ENCODE results near the gene ESYT1. TPM values are rescaled to one million over a fixed set of nuclear protein-coding genes. Genes with fewer than 3 reads are reported as not detected.
A peak's percentile ranks its signal among the peaks of the same experiment; 100 is the strongest.

ESYT1 gene
- total and polyA plus RNA-seq, 10 of the 15 experiments (the other 5 are each of a cell fraction or from before 2014, with no cell fraction given): 47.5 to 120 (median 87.1) TPM

DNA sequence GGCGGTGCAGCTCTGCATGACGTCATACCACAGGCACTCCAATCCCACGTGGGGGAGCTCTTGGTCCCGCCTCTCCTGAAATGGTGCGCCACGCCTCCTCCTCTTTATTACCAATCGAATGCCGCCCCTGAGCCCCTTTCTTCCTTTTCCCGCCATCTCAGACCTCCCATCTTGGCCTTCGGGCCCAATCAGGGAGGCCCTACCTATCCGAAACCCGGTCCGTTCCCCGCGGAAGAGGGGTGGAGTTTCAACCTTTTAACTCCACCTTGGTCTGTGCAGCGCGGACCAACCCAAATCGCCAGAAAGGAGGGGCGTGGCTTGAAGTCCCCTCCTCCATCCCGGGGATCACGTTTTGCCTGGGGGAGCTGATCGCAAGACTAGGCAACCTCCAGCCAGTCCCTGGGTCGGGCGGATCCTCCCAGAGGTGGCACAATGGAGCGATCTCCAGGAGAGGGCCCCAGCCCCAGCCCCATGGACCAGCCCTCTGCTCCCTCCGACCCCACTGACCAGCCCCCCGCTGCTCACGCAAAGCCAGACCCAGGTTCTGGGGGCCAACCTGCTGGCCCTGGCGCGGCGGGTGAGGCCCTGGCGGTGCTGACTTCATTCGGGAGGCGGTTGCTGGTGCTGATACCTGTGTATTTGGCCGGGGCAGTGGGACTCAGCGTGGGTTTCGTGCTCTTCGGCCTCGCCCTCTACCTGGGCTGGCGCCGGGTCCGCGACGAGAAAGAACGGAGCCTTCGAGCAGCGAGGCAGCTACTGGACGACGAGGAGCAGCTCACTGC, at the start of gene ESYT1 (continued):
- TF ChIP-seq LARP7 (IDR thresholded peaks at IDR 0.05): peak; percentile 59; the same call in 1 of the 2 replicates
- TF ChIP-seq, protein P1, sequence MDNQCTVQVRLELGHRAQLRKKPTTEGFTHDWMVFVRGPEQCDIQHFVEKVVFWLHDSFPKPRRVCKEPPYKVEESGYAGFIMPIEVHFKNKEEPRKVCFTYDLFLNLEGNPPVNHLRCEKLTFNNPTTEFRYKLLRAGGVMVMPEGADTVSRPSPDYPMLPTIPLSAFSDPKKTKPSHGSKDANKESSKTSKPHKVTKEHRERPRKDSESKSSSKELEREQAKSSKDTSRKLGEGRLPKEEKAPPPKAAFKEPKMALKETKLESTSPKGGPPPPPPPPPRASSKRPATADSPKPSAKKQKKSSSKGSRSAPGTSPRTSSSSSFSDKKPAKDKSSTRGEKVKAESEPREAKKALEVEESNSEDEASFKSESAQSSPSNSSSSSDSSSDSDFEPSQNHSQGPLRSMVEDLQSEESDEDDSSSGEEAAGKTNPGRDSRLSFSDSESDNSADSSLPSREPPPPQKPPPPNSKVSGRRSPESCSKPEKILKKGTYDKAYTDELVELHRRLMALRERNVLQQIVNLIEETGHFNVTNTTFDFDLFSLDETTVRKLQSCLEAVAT (IDR thresholded peaks at IDR 0.05): 0 out of 2 replicates have a peak, but pooled peaks have one; percentile 32
- peak; percentile 95 for TF ChIP-seq JUND (IDR thresholded peaks at IDR 0.05; ENCODE audit: low read depth, low read length)
- TF ChIP-seq SP1 (IDR thresholded peaks at IDR 0.05; ENCODE audit: low read depth, low read length): peak; percentile 81
- peak in 1 of 2 experiments; percentile 17; a peak in 1 of 4 replicates for TF ChIP-seq EP300 (IDR thresholded peaks at IDR 0.05; ENCODE audit: borderline replicate concordance in 1 of 2, control insufficient read depth in 1 of 2, low read depth in 2 of 2, low read length in 2 of 2)
- TF ChIP-seq, protein P2, sequence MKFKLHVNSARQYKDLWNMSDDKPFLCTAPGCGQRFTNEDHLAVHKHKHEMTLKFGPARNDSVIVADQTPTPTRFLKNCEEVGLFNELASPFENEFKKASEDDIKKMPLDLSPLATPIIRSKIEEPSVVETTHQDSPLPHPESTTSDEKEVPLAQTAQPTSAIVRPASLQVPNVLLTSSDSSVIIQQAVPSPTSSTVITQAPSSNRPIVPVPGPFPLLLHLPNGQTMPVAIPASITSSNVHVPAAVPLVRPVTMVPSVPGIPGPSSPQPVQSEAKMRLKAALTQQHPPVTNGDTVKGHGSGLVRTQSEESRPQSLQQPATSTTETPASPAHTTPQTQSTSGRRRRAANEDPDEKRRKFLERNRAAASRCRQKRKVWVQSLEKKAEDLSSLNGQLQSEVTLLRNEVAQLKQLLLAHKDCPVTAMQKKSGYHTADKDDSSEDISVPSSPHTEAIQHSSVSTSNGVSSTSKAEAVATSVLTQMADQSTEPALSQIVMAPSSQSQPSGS (IDR thresholded peaks at IDR 0.05; ENCODE audit: low read length): peak; percentile 86
- TF ChIP-seq, protein P3, sequence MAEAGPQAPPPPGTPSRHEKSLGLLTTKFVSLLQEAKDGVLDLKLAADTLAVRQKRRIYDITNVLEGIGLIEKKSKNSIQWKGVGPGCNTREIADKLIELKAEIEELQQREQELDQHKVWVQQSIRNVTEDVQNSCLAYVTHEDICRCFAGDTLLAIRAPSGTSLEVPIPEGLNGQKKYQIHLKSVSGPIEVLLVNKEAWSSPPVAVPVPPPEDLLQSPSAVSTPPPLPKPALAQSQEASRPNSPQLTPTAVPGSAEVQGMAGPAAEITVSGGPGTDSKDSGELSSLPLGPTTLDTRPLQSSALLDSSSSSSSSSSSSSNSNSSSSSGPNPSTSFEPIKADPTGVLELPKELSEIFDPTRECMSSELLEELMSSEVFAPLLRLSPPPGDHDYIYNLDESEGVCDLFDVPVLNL (IDR thresholded peaks at IDR 0.05; ENCODE audit: low read depth, low read length): peak; percentile 88
- TF ChIP-seq, protein P4, sequence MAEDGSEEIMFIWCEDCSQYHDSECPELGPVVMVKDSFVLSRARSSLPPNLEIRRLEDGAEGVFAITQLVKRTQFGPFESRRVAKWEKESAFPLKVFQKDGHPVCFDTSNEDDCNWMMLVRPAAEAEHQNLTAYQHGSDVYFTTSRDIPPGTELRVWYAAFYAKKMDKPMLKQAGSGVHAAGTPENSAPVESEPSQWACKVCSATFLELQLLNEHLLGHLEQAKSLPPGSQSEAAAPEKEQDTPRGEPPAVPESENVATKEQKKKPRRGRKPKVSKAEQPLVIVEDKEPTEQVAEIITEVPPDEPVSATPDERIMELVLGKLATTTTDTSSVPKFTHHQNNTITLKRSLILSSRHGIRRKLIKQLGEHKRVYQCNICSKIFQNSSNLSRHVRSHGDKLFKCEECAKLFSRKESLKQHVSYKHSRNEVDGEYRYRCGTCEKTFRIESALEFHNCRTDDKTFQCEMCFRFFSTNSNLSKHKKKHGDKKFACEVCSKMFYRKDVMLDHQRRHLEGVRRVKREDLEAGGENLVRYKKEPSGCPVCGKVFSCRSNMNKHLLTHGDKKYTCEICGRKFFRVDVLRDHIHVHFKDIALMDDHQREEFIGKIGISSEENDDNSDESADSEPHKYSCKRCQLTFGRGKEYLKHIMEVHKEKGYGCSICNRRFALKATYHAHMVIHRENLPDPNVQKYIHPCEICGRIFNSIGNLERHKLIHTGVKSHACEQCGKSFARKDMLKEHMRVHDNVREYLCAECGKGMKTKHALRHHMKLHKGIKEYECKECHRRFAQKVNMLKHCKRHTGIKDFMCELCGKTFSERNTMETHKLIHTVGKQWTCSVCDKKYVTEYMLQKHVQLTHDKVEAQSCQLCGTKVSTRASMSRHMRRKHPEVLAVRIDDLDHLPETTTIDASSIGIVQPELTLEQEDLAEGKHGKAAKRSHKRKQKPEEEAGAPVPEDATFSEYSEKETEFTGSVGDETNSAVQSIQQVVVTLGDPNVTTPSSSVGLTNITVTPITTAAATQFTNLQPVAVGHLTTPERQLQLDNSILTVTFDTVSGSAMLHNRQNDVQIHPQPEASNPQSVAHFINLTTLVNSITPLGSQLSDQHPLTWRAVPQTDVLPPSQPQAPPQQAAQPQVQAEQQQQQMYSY (CRISPR knock-in tag; IDR thresholded peaks at IDR 0.05): peak; percentile 65; the same call in 1 of the 2 replicates
- TF ChIP-seq MYC (IDR thresholded peaks at IDR 0.05; ENCODE audit: insufficient read depth, insufficient read length, insufficient replicate concordance, low read length, severe bottlenecking): no peak
- peak; percentile 88 for TF ChIP-seq NFYB (IDR thresholded peaks at IDR 0.05; ENCODE audit: insufficient read depth, low read depth, low read length)
- TF ChIP-seq POLR2A (IDR thresholded peaks at IDR 0.05; ENCODE audit: low read depth, low read length): peak; percentile 87
- TF ChIP-seq CREB1 (IDR thresholded peaks at IDR 0.05; ENCODE audit: low read depth): peak; percentile 86
- TF ChIP-seq, protein P5, sequence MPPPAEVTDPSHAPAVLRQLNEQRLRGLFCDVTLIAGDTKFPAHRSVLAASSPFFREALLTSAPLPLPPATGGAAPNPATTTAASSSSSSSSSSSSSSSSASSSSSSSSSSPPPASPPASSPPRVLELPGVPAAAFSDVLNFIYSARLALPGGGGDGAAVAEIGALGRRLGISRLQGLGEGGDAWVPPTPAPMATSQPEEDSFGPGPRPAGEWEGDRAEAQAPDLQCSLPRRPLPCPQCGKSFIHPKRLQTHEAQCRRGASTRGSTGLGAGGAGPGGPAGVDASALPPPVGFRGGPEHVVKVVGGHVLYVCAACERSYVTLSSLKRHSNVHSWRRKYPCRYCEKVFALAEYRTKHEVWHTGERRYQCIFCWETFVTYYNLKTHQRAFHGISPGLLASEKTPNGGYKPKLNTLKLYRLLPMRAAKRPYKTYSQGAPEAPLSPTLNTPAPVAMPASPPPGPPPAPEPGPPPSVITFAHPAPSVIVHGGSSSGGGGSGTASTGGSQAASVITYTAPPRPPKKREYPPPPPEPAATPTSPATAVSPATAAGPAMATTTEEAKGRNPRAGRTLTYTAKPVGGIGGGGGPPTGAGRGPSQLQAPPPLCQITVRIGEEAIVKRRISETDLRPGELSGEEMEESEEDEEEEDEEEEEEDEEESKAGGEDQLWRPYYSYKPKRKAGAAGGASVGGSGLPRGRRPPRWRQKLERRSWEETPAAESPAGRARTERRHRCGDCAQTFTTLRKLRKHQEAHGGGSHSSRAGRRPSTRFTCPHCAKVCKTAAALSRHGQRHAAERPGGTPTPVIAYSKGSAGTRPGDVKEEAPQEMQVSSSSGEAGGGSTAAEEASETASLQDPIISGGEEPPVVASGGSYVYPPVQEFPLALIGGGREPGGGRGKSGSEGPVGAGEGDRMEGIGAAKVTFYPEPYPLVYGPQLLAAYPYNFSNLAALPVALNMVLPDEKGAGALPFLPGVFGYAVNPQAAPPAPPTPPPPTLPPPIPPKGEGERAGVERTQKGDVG (CRISPR knock-in tag; IDR thresholded peaks at IDR 0.05): 0 out of 2 replicates have a peak, but pooled peaks have one; percentile 79
- peak; percentile 15; the same call in 1 of the 2 replicates for TF ChIP-seq DPF2 (IDR thresholded peaks at IDR 0.05)
- TF ChIP-seq, protein P6, sequence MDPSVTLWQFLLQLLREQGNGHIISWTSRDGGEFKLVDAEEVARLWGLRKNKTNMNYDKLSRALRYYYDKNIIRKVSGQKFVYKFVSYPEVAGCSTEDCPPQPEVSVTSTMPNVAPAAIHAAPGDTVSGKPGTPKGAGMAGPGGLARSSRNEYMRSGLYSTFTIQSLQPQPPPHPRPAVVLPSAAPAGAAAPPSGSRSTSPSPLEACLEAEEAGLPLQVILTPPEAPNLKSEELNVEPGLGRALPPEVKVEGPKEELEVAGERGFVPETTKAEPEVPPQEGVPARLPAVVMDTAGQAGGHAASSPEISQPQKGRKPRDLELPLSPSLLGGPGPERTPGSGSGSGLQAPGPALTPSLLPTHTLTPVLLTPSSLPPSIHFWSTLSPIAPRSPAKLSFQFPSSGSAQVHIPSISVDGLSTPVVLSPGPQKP (IDR thresholded peaks at IDR 0.05; ENCODE audit: low read depth, low read length): no peak
- no peak for TF ChIP-seq ZZZ3 (IDR thresholded peaks at IDR 0.05; ENCODE audit: control insufficient read depth, insufficient read length, low read depth)
